Heart left ventricle (tissue), 16 donors: Measurements from ENCODE around the gene AKT2. TPM values are rescaled to one million over a fixed set of nuclear protein-coding genes. Genes with fewer than 3 reads are reported as not detected.

ENCODE experiments used
- ATAC-seq, 4 donors: fragments of 200-7000 bp; cut with Tn5 transposase; one replicate each; pipeline ENCODE4 v1.9.1; 2020 to 2022; ENCODE audit warnings: moderate library complexity in 4 of 4, mild to moderate bottlenecking in 3 of 4, moderate number of reproducible peaks in 1 of 4
- DNase-seq, 5 donors: peaks; one replicate each; pipeline ENCODE4 v3.0.0-alpha.2; 2020
- H3K27ac ChIP-seq, 12 donors: fragments of 200-600 bp; sonication (generic) in 4 of 12; one replicate each; pipeline versions ENCODE4 v1.5.0 to v1.8.0; 2016 to 2022; ENCODE audit warnings: mild to moderate bottlenecking in 2 of 12
- H3K27me3 ChIP-seq, 9 donors: fragments of 200-600 bp; sonication (generic) in 2 of 9; one replicate each; pipeline versions ENCODE4 v1.5.1 to v1.8.0; 2016 to 2022; ENCODE audit warnings: mild to moderate bottlenecking in 3 of 9
- H3K36me3 ChIP-seq, 9 donors: fragments of 200-600 bp; sonication (generic) in 2 of 9; one replicate each; pipeline versions ENCODE4 v1.5.0 to v1.8.0; 2018 to 2022; ENCODE audit warnings: mild to moderate bottlenecking in 2 of 9
- H3K4me1 ChIP-seq, 12 donors: fragments of 200-600 bp; sonication (generic) in 4 of 12; one replicate each; pipeline versions ENCODE4 v1.5.0 to v1.8.0; 2016 to 2022; ENCODE audit warnings: mild to moderate bottlenecking in 3 of 12
- H3K4me3 ChIP-seq, 12 donors: fragments of 200-600 bp; sonication (generic) in 4 of 12; one replicate each; pipeline versions ENCODE4 v1.5.0 to v1.8.0; 2017 to 2022; ENCODE audit warnings: mild to moderate bottlenecking in 9 of 12, moderate library complexity in 4 of 12
- H3K9me3 ChIP-seq, 12 donors: fragments of 200-600 bp; sonication (generic) in 4 of 12; one replicate each; pipeline versions ENCODE4 v1.5.0 to v1.8.0; 2016 to 2022; ENCODE audit warnings: mild to moderate bottlenecking in 1 of 12
- POLR2A ChIP-seq, 2 donors: fragments of 450-650 bp; IDR thresholded peaks; one replicate each; pipeline ENCODE4 v1.6.1; 2017; ENCODE audit warnings: antibody characterized with exemption in 2 of 2, mild to moderate bottlenecking in 2 of 2, moderate library complexity in 2 of 2
- WGBS, 4 donors: extraction: QIAGEN DNeasy Blood & Tissue Kit in 2 of 4; methylation state at CpG; one replicate each; pipeline versions ENCODE4 v1.1.5 to v1.1.7; 2013 to 2018; 5-methylcytosine and 5-hydroxymethylcytosine counted together
- intact Hi-C, 10 donors: fragments of 100-400 bp; cut with DNase I; formaldehyde crosslinking; loops; one replicate each; pipeline versions ENCODE4 v1.11.1 to v1.14.2; 2022
- polyA plus RNA-seq, 2 donors: library from polyadenylated mRNA; stranded (reverse); fragments of 200-250 nt; gene quantifications; one replicate each; pipeline ENCODE4 v1.2.3, GENCODE V29; 2013
- total RNA-seq, 9 donors: library from RNA; depleted of rRNA in 2 of 9; stranded (reverse); fragments of >200 nt in 2 of 9; fragmentation: NEBNext Ultra II Directional in 3 of 9; extraction: Animal tissue kit (Norgen Biotek cat#: 25700) in 3 of 9; gene quantifications; one replicate each; pipeline versions ENCODE4 v1.1.0 to v1.2.4, GENCODE V29; 2016 to 2023
- TF ChIP-seq, protein P1 (sequence below), 12 donors: fragments of 200-600 bp; sonication (generic) in 4 of 12; IDR thresholded peaks; one replicate each; pipeline versions ENCODE4 v1.5.0 to v1.8.0; 2018 to 2022; ENCODE audit warnings: antibody characterized with exemption in 12 of 12, mild to moderate bottlenecking in 5 of 12
- donor health status: ischemic (EF 13 %, LVEDD 7.1; RV severe dilation, severe dysfunction).
- donor health status: healthy with polysubstance abuse.
- donor health status: DM: no; HTN: yes; CAD: no.
- donor health status: DM: no; HTN: no; CAD: no.
- donor health status: ischemic (EF 25% LVEDD 6.9; RV normal size, moderate dysfunction).
- donor health status: ischemic (EF 25% LVEDD 5.7; RV mildly dilated, moderate dysfunction).
- donor health status: healthy.
- donor health status: DM: yes; HTN: yes; CAD: no.
- donor health status: ischemic (EF 35%, LVEDD 5.7; RV mildly dilated, moderate dysfunction).
- donor health status: nonischemic (EF 11% LVEDD 7.7; RV severe dilation, severe dysfunction).
- donor health status: DM: yes; HTN: yes; CAD: no.
- donor health status: PGD.
- donor health status: ischemic (EF 29% LVEDD 5.4; RV normal size, mild dysfunction).
- donor health status: nonischemic (EF 23%, LVEDD 6.1; RV moderate dilation, normal function).

AKT2 gene
- total and polyA plus RNA-seq, 11 donors, result 71.0 to 132 (median 112) TPM

DNA sequence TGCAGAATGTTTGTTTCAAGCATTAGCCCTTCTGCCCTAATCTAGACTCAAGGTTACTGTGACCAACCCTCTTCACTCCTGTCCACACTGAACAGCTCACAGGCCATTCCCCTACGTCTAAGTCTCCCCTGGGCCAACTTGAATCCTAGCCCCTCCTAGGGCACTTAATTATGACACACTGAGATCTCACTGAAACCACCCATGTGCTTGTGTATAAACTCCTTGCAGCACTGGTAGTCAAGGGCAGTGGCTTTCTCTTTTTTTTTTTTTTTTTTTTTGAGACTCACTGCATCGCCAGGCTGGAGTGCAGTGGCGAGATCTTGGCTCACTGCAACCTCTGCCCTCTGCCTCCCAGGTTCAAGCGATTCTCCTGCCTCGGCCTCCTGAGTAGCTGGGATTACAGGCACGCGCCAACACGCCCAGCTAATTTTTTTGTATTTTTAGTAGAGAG lies 1.9 kb upstream of the AKT2 start:
- WGBS, 4 donors, result 86 to 90% (median 89%) methylated on average over 8 of the region's 8 CpGs
- DNase-seq, result no peak
- ATAC-seq, result no peak
- H3K4me3 ChIP-seq, result no peak overlapping the region
- H3K4me1 ChIP-seq, result peaks cover 0 to 36% (median 29%) of the 10 kb centered on the region in 12 donors
- H3K27me3 ChIP-seq, result no peaks in the 10 kb centered on the region
- intact Hi-C loops, result loop anchor here in 2 of 10 donors (5.0 to 10.0 kb wide), 2 partner anchors 315 to 318 kb away; partner anchors contain the start of gene LTBP4 (in 2 of the 2)
- TF ChIP-seq, protein P1, sequence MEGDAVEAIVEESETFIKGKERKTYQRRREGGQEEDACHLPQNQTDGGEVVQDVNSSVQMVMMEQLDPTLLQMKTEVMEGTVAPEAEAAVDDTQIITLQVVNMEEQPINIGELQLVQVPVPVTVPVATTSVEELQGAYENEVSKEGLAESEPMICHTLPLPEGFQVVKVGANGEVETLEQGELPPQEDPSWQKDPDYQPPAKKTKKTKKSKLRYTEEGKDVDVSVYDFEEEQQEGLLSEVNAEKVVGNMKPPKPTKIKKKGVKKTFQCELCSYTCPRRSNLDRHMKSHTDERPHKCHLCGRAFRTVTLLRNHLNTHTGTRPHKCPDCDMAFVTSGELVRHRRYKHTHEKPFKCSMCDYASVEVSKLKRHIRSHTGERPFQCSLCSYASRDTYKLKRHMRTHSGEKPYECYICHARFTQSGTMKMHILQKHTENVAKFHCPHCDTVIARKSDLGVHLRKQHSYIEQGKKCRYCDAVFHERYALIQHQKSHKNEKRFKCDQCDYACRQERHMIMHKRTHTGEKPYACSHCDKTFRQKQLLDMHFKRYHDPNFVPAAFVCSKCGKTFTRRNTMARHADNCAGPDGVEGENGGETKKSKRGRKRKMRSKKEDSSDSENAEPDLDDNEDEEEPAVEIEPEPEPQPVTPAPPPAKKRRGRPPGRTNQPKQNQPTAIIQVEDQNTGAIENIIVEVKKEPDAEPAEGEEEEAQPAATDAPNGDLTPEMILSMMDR (IDR thresholded peaks at IDR 0.05), result no peak
- TF ChIP-seq POLR2A (IDR thresholded peaks at IDR 0.05), result no peak
- peak overlapping the region in 5 of 12 donors; percentile 15 to 99 (median 96) for H3K27ac ChIP-seq
- no peaks in the 10 kb centered on the region for H3K9me3 ChIP-seq
- no peaks in the 10 kb centered on the region for H3K36me3 ChIP-seq

DNA sequence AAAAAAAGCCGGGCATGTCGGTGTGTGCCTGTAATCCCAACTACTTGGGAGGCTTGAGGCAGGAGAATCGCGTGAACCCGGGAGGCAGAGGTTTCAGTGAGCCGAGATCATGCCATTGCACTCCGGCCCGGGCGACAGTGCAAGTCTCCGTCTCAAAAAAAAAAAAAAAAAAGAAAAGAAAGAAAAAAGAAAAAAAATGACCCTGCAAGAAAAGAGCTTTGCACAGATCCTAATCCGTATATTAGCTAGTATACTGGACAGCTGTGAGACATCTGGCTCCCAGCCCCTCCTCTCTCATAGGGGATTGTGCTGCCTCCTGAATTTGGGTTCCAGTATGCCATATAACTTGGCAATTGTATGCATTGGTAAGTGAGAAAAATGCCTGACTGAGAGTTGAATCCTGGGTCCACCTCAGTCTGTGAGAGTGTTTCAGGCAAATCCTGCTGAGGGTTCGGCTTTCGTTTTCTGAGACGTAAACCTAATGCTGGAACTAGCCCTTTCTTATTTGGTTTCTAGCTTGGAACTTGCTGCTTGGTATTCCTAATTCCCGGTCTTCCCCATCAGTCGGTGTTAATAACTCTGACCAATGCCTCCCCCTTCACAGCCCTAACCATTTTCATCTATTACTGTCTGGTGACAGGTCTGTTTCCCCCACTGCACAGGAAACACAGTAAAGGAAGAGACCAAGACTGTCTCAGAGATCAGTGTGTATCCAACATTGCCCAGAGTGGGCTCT lies 1.3 kb upstream of the AKT2 start:
- TF ChIP-seq, protein P1 (IDR thresholded peaks at IDR 0.05), result no peak
- TF ChIP-seq POLR2A (IDR thresholded peaks at IDR 0.05), result no peak

DNA sequence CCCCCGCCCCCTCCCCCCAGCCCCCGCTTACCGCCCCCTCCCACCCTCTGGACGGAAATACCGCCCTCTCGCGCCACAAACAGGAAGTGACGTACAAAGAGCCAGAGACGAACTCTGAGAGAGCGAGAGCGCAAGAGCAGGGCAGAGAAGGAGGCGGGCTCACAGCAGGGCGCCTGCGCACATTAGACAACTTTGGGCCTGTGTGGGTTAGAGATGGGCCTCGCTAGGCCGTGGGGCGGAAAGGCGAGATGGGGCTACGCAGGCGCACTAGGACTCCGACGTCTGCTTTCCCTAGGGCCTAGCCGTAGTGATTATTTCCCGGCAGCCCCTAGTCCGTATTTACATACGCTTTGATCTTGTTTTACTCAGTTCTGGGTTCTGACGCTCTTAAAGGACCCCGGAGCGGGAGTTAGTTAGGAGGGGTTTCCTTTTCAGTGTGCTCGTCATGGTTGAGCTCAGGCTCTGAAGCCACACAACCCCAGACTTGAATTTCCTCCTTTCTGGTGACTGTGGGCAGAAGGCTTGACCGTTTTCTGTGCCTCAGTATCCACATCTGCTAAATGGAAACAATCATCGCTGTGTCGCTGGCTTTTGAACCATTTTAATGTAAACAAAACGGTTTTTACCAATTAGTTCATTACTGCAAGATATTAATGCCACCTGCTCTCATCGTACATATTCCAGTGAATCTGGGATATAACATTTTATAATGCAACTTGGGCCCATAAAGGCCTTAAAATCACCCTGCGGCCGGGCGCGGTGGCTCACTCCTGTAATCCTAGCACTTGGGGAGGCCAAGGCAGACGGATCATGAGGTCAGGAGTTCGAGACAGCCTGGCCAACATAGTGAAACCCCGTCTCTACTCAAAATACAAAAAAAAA lies 449 bp upstream of the AKT2 start:
- WGBS, 4 donors, result 14 to 25% (median 15%) methylated on average over 27 to 42 of the region's 42 CpGs

More for the DNA sequence above, 1.3 kb upstream of the AKT2 start:
- H3K27me3 ChIP-seq, result no peaks in the 10 kb centered on the region
- intact Hi-C loops, result loop anchor here in 2 of 10 donors (5.0 to 10.0 kb wide), 2 partner anchors 316 to 318 kb away; partner anchors contain the start of gene LTBP4 (in 2 of the 2)
- H3K27ac ChIP-seq, result peak overlapping the region in 10 of 12 donors; percentile 39 to 99 (median 96)
- 70 to 81% (median 76%) methylated on average over 16 of the region's 16 CpGs for WGBS, 4 donors
- no peak for ATAC-seq
- peak overlapping the region in 10 of 12 donors; percentile 39 to 99 (median 83) for H3K4me3 ChIP-seq
- no peaks in the 10 kb centered on the region for H3K36me3 ChIP-seq
- peaks cover 0 to 42% (median 35%) of the 10 kb centered on the region in 12 donors for H3K4me1 ChIP-seq
- H3K9me3 ChIP-seq, result no peaks in the 10 kb centered on the region
- no peak for DNase-seq

More for the DNA sequence above, 449 bp upstream of the AKT2 start:
- Histone ChIP-seq H3K36me3 (no peaks in the 10 kb centered on the region), H3K4me3 (peak overlapping the region; percentile 73 to 99 (median 87)), H3K27ac (peak overlapping the region; percentile 87 to 99 (median 96)), H3K4me1 (peaks cover 0 to 50% (median 43%) of the 10 kb centered on the region in 12 donors), H3K9me3 (no peaks in the 10 kb centered on the region), H3K27me3 (no peaks in the 10 kb centered on the region)
- intact Hi-C loops, result loop anchor here in 2 of 10 donors (5.0 to 10.0 kb wide), 2 partner anchors 317 to 319 kb away; partner anchors contain the start of gene LTBP4 (in 2 of the 2)
- peak; percentile 98 to 99 (median 99) for DNase-seq
- TF ChIP-seq, protein P1 (IDR thresholded peaks at IDR 0.05), result peak in 1 of 12 donors; percentile 18
- TF ChIP-seq POLR2A (IDR thresholded peaks at IDR 0.05), result peak in 1 of 2 donors; percentile 34
- peak; percentile 96 to 99 (median 97) for ATAC-seq
